Vagina (tissue), 2 donors: ENCODE data around the gene PGM1.

ENCODE experiments used
- POLR2AphosphoS5 ChIP-seq, 2 donors: sonication (generic); formaldehyde crosslinking; IDR thresholded peaks; one replicate each; pipeline ENCODE4 v1.9.0; 2017; ENCODE audit warnings: antibody characterized with exemption in 2 of 2, mild to moderate bottlenecking in 2 of 2, low read depth in 1 of 2; ENCODE audit not compliant: insufficient read depth in 1 of 2
- TF ChIP-seq, protein P1 (sequence below), 3 experiments: fragments of 450-650 bp in 2 of 3; fragments of 200-600 bp in 1 of 3; sonication (generic) in 1 of 3; IDR thresholded peaks; one replicate each; pipeline ENCODE4 v1.5.1; 2017 to 2019; ENCODE audit warnings: antibody characterized with exemption in 3 of 3, mild to moderate bottlenecking in 2 of 3, moderate library complexity in 2 of 3

DNA sequence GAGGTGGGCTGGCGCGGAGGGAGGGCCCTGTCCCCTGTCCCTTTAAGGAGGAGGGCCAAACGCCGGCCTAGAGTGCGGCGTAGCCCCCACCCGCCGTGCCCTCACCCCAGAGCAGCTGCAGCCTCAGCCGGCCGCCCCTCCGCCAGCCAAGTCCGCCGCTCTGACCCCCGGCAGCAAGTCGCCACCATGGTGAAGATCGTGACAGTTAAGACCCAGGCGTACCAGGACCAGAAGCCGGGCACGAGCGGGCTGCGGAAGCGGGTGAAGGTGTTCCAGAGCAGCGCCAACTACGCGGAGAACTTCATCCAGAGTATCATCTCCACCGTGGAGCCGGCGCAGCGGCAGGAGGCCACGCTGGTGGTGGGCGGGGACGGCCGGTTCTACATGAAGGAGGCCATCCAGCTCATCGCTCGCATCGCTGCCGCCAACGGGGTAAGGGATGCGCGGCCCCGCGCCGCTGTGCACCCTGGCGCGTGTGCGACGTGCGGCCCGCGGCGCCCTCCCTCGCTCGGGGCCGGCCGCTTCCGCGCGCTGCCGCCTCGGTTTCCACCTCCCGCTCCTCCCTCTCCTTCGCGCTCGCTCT lies at the start of gene PGM1:
- TF ChIP-seq, protein P1, sequence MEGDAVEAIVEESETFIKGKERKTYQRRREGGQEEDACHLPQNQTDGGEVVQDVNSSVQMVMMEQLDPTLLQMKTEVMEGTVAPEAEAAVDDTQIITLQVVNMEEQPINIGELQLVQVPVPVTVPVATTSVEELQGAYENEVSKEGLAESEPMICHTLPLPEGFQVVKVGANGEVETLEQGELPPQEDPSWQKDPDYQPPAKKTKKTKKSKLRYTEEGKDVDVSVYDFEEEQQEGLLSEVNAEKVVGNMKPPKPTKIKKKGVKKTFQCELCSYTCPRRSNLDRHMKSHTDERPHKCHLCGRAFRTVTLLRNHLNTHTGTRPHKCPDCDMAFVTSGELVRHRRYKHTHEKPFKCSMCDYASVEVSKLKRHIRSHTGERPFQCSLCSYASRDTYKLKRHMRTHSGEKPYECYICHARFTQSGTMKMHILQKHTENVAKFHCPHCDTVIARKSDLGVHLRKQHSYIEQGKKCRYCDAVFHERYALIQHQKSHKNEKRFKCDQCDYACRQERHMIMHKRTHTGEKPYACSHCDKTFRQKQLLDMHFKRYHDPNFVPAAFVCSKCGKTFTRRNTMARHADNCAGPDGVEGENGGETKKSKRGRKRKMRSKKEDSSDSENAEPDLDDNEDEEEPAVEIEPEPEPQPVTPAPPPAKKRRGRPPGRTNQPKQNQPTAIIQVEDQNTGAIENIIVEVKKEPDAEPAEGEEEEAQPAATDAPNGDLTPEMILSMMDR (IDR thresholded peaks at IDR 0.05) = no peak
- TF ChIP-seq POLR2AphosphoS5 (IDR thresholded peaks at IDR 0.05; ENCODE audit: insufficient read depth in 1 of 2, low read depth in 1 of 2) = peak in 1 of 2 donors; percentile 73
